HFFc6 (cell line): ENCODE data around the gene RAB40A. TPM values are rescaled to one million over a fixed set of nuclear protein-coding genes. Genes with fewer than 3 reads are reported as not detected.

Experiments
- DNase-seq: peaks from one replicate; pipeline ENCODE4 v3.0.0-alpha.2; 2018
- H3K27ac Mint-ChIP-seq: 2 replicates; pipeline ENCODE4 v1.8.0; 2020; ENCODE audit warnings: mild to moderate bottlenecking, mixed read lengths
- H3K27me3 Mint-ChIP-seq: 2 replicates; pipeline ENCODE4 v1.8.0; 2021; ENCODE audit warnings: mild to moderate bottlenecking, moderate library complexity, mixed read lengths; ENCODE audit not compliant: insufficient read depth
- H3K36me3 Mint-ChIP-seq: 2 replicates; pipeline ENCODE4 v1.8.0; 2021; ENCODE audit warnings: low read depth, mixed read lengths
- H3K4me1 Mint-ChIP-seq: 2 replicates; pipeline ENCODE4 v1.8.0; 2020; ENCODE audit warnings: low read depth, mixed read lengths
- H3K4me3 Mint-ChIP-seq: 2 replicates; pipeline ENCODE4 v1.8.0; 2020; ENCODE audit warnings: mild to moderate bottlenecking, moderate library complexity, mixed read lengths
- H3K9me3 Mint-ChIP-seq: 2 replicates; pipeline ENCODE4 v1.8.0; 2020; ENCODE audit warnings: mild to moderate bottlenecking, mixed read lengths
- long read RNA-seq: library from polyadenylated mRNA; unstranded; transcript quantifications from one replicate; pipeline ENCODE4 v2.0.0, GENCODE V29; 2019
- total RNA-seq, 6 experiments: library from RNA; stranded (reverse); fragmentation: NEBNext Ultra II Directional; extraction: Animal tissue kit (Norgen Biotek cat#: 25700); gene quantifications; 2 replicates in 1 of 6; 3 replicates in 5 of 6; pipeline ENCODE4 v1.2.3, GENCODE V29; 2021
- TF ChIP-seq, protein P1 (sequence below): fragments of 200-600 bp; sonication (generic); IDR thresholded peaks from 2 replicates; pipeline ENCODE4 v1.5.0; 2021; ENCODE audit warnings: antibody characterized with exemption, mild to moderate bottlenecking

Gene RAB40A, protein sequence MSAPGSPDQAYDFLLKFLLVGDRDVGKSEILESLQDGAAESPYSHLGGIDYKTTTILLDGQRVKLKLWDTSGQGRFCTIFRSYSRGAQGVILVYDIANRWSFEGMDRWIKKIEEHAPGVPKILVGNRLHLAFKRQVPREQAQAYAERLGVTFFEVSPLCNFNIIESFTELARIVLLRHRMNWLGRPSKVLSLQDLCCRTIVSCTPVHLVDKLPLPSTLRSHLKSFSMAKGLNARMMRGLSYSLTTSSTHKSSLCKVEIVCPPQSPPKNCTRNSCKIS
- under 1 TPM in 4 of 6 experiments, not detected in 2; 0.11 to 0.15 (median 0.13) TPM for total RNA-seq
- long read RNA-seq = 0 reads

- Mint-ChIP-seq H3K4me1 (peaks cover 23% of the 10 kb centered on the region), H3K4me3 (no peak within 1 kb of the TSS), H3K9me3 (no peaks in the 10 kb centered on the region), H3K27ac (peak within 1 kb of the TSS; percentile 67), H3K36me3 (no peaks in the 10 kb centered on the region), H3K27me3 (no peaks in the 10 kb centered on the region)
- TF ChIP-seq, protein P1, sequence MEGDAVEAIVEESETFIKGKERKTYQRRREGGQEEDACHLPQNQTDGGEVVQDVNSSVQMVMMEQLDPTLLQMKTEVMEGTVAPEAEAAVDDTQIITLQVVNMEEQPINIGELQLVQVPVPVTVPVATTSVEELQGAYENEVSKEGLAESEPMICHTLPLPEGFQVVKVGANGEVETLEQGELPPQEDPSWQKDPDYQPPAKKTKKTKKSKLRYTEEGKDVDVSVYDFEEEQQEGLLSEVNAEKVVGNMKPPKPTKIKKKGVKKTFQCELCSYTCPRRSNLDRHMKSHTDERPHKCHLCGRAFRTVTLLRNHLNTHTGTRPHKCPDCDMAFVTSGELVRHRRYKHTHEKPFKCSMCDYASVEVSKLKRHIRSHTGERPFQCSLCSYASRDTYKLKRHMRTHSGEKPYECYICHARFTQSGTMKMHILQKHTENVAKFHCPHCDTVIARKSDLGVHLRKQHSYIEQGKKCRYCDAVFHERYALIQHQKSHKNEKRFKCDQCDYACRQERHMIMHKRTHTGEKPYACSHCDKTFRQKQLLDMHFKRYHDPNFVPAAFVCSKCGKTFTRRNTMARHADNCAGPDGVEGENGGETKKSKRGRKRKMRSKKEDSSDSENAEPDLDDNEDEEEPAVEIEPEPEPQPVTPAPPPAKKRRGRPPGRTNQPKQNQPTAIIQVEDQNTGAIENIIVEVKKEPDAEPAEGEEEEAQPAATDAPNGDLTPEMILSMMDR = no peak
- DNase-seq = no peak
These were observed at the start of gene RAB40A for GRCh38 chrX:103519389-103519788. TSS of gene RAB40A (minus strand) at chrX:103519489. CDS start at chrX:103500756, 18,733 bp downstream.

DNA sequence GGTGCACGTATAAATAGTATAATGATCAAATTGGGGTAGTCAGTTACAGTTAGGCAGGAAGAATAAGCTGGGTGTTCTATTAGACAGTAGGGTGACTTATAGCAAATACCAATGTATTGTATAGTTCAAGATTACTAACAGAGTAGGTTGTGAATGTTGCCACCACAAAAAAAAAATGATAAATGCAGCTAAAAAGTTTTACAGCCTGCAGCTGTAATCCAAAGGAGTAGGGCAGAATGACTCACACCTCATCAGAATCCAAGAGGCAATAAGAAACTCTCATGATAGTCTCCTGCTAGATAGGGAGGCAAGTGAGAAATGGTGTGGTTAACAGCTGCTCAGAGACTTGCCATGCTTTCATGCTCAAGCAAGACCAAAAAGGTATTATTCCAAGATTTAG is 46.5 kb upstream of the RAB40A start:
- H3K27me3 Mint-ChIP-seq = no peaks in the 10 kb centered on the region; the same call in 1 of the 2 replicates
- H3K4me1 Mint-ChIP-seq = peaks cover 21% of the 10 kb centered on the region
- H3K4me3 Mint-ChIP-seq = no peak overlapping the region; the same call in 1 of the 2 replicates
- no peak overlapping the region; the same call in 1 of the 2 replicates for H3K27ac Mint-ChIP-seq
- no peaks in the 10 kb centered on the region for H3K9me3 Mint-ChIP-seq
- 0 out of 2 replicates have a peak, but pooled peaks cover 3% of the 10 kb centered on the region for H3K36me3 Mint-ChIP-seq
- peak; percentile 78 for DNase-seq
- TF ChIP-seq, protein P1 = no peak

DNA sequence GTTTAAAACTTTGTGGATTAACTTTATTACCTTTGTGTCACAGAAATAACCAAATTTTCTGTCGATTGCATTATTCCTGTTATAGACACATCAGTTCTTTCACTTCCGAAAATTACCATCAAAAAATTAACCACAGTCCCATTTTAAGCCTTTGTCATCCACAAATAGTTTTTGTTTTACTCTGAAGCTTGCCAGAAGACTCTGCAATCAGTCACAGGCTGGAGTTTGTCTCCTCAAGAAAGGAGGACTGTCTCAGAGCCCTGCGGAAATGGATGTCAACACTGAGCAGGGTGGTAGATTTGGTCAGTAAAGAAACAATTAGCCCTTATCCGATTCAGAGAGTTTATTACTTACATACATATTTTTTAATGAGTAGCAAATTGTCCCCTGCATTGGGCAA is 45.9 kb upstream of the RAB40A start:
- peak overlapping the region; percentile 38 for H3K27ac Mint-ChIP-seq
- DNase-seq = no peak
- TF ChIP-seq, protein P1 = no peak

DNA sequence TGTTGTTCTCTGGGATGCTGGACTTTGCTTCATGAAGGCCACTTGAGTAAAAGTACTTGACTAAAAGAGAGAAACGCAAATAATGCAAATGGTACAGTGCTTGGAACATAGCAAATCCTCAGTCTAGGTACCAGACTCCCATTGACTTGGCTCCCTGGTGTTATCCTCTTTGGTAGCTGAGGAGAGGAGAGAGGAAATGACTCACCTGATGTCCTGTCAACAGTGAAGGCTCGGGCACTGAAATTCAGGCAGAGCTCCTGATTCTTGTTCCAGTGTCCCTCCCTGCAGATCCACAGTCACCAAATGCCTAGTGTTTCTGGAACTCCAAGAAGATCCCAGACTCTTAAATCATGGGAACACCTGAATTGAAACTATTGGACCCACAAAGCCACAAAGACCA is 43.5 kb upstream of the RAB40A start:
- Mint-ChIP-seq H3K9me3 (no peaks in the 10 kb centered on the region), H3K36me3 (0 out of 2 replicates have a peak, but pooled peaks cover 3% of the 10 kb centered on the region), H3K27me3 (no peaks in the 10 kb centered on the region; the same call in 1 of the 2 replicates), H3K4me1 (peaks cover 21% of the 10 kb centered on the region), H3K27ac (no peak overlapping the region), H3K4me3 (no peak overlapping the region)
- TF ChIP-seq, protein P1 = no peak
- DNase-seq = no peak

More for the DNA sequence above, 45.9 kb upstream of the RAB40A start:
- peaks cover 21% of the 10 kb centered on the region for H3K4me1 Mint-ChIP-seq
- H3K4me3 Mint-ChIP-seq = peak overlapping the region; percentile 39; the same call in 1 of the 2 replicates
- 0 out of 2 replicates have a peak, but pooled peaks cover 3% of the 10 kb centered on the region for H3K36me3 Mint-ChIP-seq
- no peaks in the 10 kb centered on the region; the same call in 1 of the 2 replicates for H3K27me3 Mint-ChIP-seq
- no peaks in the 10 kb centered on the region for H3K9me3 Mint-ChIP-seq

DNA sequence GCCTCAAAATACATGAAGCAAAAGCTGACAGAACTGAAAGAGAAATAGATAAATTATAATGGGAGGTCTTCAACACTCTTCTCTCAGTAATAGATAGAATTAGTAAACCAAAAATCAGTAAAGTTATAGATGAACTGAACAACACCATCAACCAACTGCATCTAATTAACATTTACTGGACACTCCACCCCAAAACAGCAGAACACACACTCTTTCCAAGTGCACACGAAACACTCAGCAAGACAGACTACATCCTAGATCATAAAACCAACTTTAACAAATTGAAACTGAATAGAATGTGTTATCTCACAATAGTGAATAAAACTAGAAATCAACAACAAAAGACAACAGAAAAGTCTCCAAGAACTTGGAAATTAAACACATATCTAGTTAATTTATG is 41.0 kb upstream of the RAB40A start:
- DNase-seq = no peak
- Mint-ChIP-seq H3K36me3 (0 out of 2 replicates have a peak, but pooled peaks cover 3% of the 10 kb centered on the region), H3K27me3 (no peaks in the 10 kb centered on the region; the same call in 1 of the 2 replicates), H3K4me1 (peaks cover 14% of the 10 kb centered on the region), H3K27ac (no peak overlapping the region), H3K9me3 (no peaks in the 10 kb centered on the region), H3K4me3 (no peak overlapping the region)
- TF ChIP-seq, protein P1 = no peak
